ENCODE measurements around the gene ADCY10.

DNA sequence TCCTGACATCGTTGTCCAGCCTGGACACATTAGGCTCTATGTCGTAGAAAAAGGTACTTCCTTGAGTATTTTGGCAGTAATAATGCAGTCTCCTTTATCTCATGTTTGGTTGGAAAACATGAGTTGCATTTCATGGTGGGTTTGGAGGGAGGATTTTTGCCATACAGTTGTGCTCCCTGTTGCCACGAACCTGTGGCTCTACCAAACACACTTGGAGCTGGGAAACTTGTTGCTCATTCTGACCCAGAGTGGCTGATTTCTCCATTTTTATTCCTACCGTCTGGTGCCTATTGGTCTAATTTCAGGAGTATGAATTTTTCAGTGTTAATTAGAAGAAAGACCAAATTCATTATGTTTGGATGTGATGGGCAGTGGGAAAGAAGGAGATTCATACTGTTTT, 141.5 kb downstream of the ADCY10 start:
- TF ChIP-seq, protein P1, sequence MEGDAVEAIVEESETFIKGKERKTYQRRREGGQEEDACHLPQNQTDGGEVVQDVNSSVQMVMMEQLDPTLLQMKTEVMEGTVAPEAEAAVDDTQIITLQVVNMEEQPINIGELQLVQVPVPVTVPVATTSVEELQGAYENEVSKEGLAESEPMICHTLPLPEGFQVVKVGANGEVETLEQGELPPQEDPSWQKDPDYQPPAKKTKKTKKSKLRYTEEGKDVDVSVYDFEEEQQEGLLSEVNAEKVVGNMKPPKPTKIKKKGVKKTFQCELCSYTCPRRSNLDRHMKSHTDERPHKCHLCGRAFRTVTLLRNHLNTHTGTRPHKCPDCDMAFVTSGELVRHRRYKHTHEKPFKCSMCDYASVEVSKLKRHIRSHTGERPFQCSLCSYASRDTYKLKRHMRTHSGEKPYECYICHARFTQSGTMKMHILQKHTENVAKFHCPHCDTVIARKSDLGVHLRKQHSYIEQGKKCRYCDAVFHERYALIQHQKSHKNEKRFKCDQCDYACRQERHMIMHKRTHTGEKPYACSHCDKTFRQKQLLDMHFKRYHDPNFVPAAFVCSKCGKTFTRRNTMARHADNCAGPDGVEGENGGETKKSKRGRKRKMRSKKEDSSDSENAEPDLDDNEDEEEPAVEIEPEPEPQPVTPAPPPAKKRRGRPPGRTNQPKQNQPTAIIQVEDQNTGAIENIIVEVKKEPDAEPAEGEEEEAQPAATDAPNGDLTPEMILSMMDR (IDR thresholded peaks at IDR 0.05; ENCODE audit: insufficient read depth, low read depth, low read length): no peak
- TF ChIP-seq EZH2 (IDR thresholded peaks at IDR 0.05; ENCODE audit: insufficient read depth, low read length): no peak
